ENCODE data around the gene BAZ2B.

Gene BAZ2B

DNA sequence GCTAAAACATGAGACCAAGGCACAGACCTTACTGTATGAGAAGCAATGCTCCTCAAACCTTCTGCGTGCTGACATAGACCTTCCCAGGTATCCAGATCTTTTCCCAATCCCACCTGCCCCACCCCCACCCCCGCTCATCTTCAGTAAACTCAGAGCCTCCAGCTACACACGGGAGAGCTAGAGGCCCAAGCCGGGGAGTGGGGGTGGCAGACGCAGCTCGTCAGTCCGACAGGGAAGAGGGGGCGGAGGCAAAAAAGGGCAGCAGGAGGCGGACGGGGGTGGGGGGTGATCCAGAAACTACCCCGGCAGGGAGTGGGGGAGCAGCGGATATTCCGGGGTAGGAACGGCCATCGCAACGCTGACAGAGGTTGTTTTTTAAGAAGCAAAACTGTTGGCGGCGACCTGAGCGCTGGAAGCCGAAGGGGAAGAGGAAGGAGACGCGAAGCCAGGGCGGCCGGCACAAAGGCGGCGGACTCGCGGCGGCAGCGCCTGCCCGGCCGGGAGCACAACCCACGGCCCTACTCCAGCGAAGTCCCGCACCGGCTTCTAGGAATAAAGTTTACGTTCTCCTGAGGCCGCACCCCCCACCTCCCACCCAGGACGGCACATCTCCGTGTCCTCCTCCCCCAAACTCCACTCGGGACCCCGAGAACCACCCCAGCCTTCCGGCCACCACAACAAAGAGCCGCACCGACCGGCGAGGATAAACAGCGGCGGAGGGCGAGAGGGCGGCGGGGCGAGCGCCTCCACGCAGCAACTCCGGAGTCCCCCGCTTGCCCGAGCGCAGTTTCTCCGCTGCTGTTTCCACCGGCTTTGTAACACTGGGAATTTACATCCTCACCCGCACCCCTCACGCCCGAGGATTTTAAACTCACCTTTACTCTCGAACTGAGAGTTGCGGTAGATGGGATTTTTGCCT is 722 bp downstream of the BAZ2B start:
- peak; percentile 85 to 86 for DNase-seq

DNA sequence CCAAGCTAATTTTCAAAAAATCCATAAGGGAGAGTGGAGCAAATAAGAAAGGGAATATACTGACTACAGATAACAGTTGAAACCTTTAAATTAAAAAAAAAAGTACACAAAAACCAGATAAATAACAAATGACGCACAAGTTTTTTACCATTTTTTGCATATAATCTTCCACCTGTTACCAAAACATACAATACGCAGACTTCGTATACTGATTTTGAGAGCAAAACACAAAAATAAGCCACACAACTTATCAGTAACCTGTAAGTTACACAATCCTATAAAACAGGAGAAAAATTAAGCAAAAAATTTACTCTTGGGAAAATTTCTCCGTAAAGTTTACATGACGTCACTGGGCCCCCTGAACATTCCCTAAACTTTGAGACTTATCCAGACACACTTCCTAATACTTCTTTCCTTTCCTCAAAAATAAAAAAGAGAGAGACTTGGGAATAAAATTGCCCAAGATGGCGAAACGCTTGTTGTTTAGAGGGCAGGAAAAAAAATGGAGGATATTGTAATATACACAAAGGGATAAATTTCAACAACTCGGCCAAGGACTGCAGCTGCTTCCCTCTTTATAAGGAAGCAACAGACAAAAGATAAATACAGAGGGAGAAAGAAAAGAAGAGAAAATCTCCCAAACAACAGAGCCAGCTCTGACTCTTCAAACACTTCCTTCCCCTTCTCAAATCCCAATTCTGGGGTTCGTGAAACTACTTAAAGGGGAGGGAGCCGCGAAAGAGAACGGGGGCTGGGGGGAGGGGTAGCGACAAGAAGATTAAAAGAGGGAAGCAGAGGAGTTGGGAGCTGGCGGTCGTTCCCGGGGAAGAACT is 1.6 kb downstream of the BAZ2B start:
- DNase-seq: peak in 1 of 2 donors; percentile 84

DNA sequence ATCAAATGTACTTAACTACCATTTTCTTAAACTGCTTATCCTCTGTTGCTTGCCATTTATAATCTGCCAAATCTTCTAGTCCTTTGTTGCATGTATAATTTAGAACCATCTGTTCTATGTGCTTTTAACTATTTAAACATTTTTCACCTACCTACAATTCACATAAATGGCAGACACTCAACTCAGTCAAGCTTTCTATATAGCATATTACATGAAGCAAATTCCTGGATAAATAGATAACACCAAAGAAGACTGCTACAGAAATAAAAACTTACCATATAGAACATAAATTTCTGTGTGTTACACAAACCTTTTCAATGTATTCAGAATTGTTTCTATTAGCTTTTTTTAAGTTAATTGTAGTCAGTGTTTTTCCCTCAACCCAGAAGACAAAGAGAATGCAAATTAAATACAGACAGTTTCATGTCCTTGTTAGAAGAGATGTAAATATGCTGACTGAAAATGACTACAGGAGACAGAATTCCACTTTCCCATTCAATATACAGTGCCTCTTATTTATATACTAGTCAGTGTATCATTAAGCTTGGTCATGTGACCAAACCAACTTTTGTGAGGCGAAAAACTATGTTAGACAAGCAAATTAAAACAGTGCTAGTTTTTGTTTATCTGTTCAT is 2.6 kb downstream of the BAZ2B start:
- peak in 1 of 2 donors; percentile 65 for DNase-seq

DNA sequence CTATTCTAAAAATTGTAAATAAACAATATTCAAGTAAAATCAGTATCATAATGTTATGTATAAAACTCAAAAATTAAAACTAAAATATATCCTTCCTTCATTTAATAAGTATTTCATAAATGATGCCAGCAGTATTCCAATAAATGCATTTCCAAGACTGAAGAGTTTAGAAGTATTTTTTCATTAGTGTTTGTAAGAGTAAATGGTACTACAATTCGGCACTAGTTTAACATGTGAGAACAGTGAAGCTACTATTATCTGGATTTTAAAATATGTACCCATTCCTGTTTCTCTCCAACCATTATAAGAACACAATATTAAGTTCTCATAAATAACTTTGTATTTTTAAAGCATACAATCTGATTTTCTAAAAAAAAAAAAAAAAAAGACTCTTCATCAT is 3.3 kb downstream of the BAZ2B start:
- no peak for DNase-seq

DNA sequence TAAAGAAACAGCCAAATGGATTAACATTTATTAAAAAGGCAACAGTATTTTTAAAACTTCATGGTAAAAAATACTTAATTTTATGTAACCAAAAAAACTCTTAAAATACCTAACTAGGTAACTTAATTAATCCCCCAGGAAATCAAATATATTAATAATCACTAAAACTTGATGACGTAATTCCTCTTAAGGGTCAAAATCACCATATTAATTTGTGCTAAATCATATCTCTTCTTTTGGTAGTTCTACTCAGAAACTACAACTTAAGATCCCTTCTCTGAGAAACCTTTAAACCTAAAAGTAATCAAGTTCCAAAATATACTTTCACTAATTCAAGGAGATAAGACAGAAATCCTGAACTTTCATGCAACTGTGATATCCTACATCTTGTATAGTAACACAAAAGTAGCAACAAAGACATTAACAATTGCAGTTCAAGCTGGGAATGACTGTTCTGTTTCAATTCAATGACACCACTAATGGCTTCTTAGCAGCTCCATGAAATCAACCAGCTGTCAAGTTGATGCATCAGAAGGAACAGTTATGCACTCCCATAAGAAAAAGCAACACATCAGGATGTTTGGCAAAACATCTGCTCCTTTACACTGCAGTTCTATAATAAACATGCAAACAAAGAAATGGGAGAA is 4.0 kb downstream of the BAZ2B start:
- peak in 1 of 2 donors; percentile 22 for DNase-seq

DNA sequence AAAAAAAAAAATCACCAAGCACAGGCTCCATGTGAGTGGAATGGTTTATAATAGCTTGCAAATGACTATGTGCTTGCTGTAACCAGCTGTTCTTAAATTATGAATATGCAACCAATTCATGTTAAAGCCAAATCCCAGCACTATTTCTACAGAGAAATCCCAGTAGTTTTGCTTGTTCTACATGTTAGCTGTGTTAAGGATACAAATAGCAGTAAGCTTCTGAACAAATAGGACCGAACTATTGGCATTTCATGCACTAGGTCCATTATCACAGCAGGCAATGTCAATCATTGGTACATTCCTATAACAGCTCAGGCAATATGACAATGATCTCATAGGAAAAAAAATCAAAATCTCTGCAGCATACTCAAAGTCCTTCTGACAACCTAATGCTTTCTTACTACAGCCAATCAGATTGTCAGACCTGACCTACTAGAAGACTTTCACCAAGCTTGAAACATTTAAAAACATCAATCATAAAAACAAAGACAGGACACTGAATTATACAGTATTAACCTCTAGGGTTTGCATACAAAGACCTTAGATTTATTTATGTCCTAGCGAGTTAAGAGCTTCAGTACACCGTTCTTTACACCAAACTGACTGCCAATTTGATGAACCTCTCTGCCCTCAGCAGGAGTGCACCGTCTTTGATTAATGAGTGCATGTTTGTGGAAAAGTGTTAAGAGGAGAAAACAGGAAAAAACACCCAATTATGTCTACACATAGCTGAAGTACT is 6.4 kb downstream of the BAZ2B start:
- no peak for DNase-seq

DNA sequence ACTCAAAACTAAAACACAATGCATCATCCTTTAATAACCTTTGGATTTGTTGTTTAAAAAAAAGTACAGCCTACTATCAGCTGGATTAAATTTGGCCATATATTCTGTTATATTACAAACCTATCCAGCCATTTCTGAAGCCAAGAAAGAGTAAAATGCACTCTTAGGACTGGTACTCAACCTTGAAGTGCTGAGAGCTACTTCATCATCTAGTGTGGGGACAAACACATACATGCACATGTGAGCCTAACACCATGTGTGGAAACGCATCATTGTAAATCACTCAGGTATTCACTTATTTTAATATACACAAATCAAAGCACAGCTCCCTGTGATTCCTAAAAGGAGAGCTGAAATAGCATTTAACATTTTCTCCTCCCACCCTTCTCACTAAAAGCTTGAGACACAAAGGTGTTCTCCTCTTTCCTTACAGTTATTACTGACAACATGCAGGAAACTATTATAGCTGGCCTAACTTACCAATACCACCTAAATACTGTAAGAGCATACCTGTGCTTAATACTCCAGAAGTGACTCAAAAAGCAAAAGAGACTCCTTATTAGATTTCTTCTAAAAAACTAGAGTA is 7.5 kb downstream of the BAZ2B start:
- no peak for DNase-seq

DNA sequence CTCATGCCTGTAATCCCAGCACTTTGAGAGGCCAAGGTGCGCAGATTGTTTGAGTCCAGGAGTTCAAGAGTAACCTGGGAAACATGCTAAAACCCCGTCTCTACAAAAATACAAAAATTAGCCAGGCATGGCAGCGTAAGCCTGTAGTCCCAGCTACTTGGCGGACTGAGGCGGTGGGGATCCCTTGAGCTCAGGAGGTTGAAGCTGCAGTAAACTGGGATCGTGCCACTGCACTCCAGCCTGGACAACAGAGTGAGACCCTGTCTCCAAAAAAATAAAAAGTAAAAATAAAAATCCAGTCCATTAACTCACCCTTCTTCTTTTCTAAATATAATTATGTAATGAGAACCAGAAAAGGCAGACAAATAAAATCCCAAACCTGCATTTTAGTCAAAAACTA is 8.2 kb downstream of the BAZ2B start:
- DNase-seq: no peak

DNA sequence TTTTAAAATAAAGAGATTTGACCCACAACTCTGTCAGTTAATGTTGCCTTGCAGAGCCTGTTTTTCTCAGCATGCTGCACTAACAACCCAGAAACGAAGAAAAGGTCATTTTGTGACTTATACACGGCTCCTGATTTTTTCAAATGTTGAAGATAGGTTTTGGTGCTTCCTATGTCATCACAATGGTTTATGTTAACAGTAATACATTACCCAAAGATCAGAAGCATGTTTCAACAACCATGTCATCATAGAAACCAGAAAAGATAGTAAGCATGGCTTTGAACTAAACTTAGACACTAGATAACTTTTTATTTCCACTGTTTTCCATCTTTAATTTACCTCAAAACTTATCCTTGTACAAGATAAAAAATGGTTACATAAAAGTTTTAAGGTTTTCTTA is 10.1 kb downstream of the BAZ2B start:
- no peak for DNase-seq

DNA sequence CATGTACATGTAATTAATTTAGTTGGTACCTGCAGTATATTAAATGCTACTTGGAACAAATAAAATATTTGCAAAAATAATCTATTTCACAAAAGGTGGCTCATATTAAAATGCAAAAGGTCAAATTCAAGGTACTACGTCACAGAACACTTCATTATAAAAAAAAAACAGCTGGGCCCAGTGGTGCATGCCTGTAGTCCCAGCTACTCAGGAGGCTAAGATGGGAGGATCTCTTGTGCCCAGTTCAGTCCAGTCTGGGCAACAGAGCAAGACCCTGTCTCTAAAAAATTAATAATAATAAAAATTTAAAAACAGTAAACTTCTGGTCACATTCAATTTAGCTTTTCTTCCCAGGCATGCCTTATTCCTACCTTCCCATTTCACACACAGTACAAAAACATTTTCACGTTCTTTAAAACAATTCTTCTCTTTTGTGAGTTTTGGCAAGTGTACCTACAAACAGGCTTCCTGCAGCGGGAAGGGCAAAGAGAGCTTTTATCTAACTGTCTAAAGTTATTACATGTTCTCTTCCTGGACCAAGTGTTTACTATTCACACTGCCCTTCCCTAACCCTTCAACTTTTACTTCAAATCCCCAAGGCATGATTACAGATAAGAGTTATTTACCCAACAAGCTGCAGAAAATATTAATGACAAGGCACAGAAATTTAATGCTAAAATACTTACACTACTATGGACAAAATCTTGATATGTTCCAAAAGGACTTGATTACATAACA is 10.7 kb downstream of the BAZ2B start:
- DNase-seq: no peak

DNA sequence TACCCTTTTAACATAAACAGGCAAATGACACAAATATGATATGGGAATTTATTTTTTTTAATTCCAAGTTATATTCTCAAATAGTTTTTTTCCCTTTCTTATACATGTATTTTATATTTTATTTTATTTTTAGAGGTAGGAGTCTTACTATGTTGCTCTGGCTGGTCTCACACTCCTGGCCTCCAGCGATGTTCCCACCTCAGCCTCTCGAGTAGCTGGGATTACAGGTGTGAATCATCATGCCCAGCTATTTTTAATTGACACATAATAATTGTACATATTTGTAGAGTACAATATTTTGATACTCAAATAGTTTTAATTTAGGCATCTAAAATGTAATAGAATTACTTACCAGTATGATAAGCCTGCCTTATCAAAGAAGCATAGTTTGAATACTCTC is 12.2 kb downstream of the BAZ2B start:
- no peak for DNase-seq

DNA sequence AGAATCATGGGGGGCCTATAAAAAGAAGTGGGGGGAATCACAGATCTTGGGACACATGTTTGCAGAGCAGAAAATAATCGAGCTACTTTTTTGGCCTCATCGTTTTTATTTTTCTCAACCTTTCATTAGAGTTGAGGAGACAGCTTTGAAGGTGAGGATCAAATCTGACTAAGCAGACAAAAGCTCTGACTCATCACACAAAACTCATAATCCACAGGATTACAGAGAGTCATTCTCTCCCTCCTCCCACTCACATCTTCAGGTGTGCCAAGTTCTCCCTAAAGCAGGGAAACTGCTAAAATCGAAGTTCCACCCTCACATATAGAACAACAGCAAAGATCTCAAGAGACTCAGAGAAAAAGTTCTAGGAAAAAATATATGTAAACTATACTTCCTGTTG is 15.6 kb downstream of the BAZ2B start:
- no peak for DNase-seq

DNA sequence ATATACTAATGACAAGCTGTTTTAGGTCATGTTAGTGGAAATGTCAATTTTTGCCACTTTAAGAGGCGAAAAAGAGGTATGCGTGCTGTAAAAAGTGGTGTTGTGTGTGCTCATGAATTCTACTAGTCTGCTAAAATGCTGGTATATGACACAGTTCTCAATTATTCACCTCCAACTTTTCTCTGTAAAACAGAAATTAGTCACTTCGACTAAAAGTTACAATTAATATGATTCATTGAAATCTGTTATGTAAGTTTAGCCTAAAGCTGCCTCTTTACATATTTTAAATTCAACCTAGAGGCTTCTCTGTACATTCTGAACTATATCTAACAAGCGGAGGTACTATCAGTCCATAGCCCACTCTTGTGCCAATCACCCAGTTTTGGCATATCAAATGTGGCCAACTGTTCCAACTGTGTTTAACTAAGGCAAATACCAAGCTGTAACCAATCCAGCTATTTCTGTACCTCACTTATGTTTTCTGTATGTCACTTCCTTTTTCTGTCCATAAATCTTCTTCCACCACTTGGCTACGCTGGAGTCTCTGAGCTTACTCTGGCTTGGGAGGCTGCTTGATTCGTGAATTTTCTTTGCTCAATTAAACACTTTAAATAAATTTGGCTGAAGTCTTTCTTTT is 20.8 kb downstream of the BAZ2B start:
- no peak for DNase-seq

DNA sequence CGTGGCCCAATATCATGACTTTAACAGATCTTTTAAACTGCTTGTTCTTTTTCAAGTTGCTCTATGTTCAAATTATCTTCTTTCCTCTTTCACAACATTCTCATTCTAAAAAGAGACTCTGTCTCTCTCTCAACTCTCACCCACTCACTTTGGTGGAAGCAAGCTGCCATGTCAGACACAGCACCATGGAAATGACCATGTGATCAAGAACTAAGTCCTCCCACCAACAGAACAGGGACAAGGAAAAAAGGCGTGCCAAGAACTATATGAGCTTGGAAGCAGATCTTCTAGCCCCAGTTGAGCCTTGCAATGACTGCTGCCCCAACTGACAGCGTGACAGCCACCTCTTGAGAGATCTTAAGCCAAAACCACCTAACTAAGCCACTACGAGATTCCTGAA is 23.9 kb downstream of the BAZ2B start:
- no peak for DNase-seq

DNA sequence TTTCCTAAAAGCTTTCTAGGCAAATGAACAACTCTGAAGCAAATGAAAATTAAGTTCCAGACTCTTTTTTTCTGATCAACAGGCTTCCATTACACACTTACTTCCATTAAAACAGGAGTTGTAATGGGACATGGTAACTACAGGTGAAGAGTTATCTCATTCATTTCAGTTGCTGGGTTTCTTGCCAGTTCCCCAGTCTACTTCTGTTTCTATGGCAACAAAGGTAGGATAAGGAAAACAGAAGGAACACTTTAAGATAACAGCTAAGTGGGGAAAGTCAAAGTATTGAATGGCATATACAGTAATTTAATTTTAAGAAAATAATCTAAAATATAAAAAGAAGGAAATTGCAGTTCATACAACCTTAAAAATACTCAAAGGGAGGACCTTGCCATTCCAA is 25.1 kb downstream of the BAZ2B start:
- DNase-seq: no peak

DNA sequence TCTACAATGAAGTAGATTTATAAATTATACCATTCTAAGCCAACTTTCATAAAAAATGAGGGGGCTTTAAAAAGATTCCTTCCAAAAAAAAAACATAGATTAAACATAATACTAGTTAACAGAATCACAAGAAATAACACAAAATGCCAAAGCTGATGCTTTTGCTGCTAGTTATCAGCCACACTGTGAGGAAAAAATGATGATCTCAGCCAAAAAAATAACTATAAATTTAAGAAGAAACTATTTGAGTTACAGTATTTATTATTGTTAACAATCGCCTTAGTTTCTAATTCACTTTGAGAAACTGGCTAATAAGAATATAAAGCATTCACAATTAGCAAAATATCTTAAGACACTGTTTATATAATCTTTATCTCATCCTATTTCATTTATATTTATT is 27.1 kb downstream of the BAZ2B start:
- DNase-seq: no peak

DNA sequence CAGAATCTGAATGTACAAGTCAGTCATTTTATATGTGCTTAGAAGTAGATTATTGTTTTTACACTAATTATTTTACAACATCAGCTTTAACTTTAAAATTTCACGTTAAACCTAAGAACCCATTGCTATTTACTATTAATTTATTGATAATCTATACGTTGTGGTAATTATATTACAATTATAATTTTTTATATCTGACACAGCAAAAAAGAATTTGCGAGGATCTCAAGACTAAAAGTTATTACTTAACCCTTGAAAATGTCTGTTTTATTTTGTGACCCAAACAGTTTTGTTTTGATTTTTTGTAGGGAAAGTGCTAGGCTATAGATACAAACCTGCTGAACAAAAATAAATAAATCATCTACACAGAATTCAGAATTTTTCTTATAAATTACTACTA is 30.3 kb downstream of the BAZ2B start:
- DNase-seq: no peak

DNA sequence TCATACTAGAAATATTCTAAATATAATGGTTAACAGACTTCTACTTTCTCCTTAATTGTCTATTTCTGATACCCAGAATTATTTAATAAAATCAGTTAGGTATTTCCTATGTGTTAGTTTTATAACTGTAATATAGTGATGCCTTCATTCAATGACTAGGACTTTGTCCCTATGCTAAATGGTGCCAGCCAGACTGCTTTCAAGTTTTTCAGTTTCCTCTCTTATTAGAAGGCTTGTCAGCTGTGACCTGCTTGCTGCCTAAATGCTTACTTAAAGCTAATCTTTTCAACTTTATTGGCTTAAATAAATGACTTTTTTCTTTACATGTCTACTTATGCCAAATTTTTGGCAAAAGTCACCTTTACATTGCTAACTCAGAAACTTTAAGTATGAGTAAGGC is 30.7 kb downstream of the BAZ2B start:
- DNase-seq: no peak

DNA sequence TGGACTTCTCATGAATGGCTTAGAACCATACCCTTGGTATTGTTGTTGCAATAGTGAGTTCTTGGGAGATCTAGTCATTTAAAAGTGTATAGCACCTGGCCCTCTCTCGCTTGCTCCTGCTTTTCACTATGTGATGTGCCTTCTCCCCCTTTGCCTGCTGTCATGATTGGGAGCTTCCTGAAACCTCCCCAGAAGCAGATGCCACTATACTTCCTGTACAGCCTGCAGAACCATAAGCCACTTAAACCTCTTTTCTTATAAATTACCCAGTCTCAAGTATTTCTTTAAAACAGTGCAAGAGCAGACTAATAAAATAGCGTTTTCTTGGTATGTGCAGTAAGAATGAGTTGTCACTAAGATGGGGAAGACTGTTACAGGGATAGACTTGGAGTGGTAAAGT is 31.6 kb downstream of the BAZ2B start:
- no peak for DNase-seq

DNA sequence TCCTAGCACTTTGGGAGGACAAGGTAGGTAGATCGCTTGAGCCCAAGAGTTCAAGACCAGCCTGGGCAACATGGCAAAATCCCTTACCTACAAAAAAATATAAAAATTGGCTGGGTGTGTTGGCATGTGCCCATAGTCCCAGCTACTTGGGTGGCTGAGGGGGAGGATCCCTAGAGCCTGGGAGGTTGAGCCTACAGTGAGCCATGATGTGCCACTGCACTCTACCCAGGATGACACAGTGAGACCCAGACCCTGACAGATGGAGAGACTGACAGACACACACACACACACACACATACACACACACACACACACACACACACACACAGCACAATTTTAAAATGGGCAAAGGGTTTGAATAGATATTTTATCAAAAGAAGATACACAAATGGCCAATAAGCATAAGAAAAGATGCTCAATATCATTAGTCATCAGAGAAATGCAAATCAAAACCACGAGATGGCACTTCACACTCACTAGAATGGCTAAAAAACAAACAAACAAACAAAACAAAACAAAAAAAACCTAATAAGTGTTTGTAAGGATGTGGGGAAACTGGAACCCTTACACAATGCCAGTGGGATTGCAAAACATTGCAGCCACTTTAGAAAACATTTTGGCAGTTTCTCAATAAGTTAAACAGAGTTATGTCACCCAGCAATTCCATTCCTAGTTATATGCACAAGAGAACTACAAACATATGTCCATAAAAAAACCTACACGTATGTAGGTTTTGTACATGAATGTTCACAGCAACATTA is 42.3 kb downstream of the BAZ2B start:
- no peak for DNase-seq
